Smooth muscle cell (in vitro differentiated cells): ENCODE data around the gene AMOTL1. TPM values are rescaled to one million over a fixed set of nuclear protein-coding genes. Genes with fewer than 3 reads are reported as not detected.

Source experiments
- DNase-seq: peaks from one replicate; lab custom pipeline; 2025; ENCODE audit not compliant: unreplicated experiment; lab: John Stamatoyannopoulos, UW
- H2AFZ ChIP-seq: fragments of 200-600 bp; sonication (generic); 2 replicates; pipeline ENCODE4 v1.6.0; 2016; ENCODE audit warnings: antibody characterized with exemption, low read depth, mild to moderate bottlenecking
- H3F3A ChIP-seq: fragments of 200-600 bp; sonication (generic); 2 replicates; pipeline ENCODE4 v1.6.0; 2017; ENCODE audit warnings: antibody characterized with exemption, low read depth
- H3K27ac ChIP-seq: fragments of 200-600 bp; sonication (generic); 2 replicates; pipeline ENCODE4 v1.5.1; 2016; ENCODE audit warnings: low read depth, mild to moderate bottlenecking
- H3K27me3 ChIP-seq: fragments of 200-600 bp; sonication (generic); 2 replicates; pipeline ENCODE4 v1.6.1; 2016; ENCODE audit warnings: low read depth, mild to moderate bottlenecking
- H3K36me3 ChIP-seq: fragments of 200-600 bp; sonication (generic); 2 replicates; pipeline ENCODE4 v1.5.1; 2016; ENCODE audit warnings: low read depth
- H3K4me1 ChIP-seq: fragments of 200-600 bp; sonication (generic); 2 replicates; pipeline ENCODE4 v1.5.1; 2016; ENCODE audit warnings: low read depth
- H3K4me2 ChIP-seq: fragments of 200-600 bp; sonication (generic); 2 replicates; pipeline ENCODE4 v1.6.0; 2016; ENCODE audit warnings: mild to moderate bottlenecking
- H3K4me3 ChIP-seq: fragments of 200-600 bp; sonication (generic); 2 replicates; pipeline ENCODE4 v1.5.1; 2016; ENCODE audit warnings: mild to moderate bottlenecking
- H3K79me2 ChIP-seq: fragments of 200-600 bp; sonication (generic); 2 replicates; pipeline ENCODE4 v1.6.0; 2016; ENCODE audit warnings: low read depth, mild to moderate bottlenecking
- H3K9ac ChIP-seq: fragments of 200-600 bp; sonication (generic); 2 replicates; pipeline ENCODE4 v1.6.0; 2016; ENCODE audit warnings: low read depth
- H3K9me3 ChIP-seq: fragments of 200-600 bp; sonication (generic); replicated peaks from 2 replicates; pipeline ENCODE4 v1.5.1; 2016; ENCODE audit warnings: low read depth
- H4K20me1 ChIP-seq: fragments of 200-600 bp; sonication (generic); 2 replicates; pipeline ENCODE4 v1.6.0; 2016; ENCODE audit warnings: low read depth
- CTCF ChIP-seq: fragments of 200-600 bp; sonication (generic); IDR thresholded peaks from 2 replicates; pipeline ENCODE4 v1.5.1; 2017; ENCODE audit warnings: borderline replicate concordance, mild to moderate bottlenecking, antibody characterized with exemption; ENCODE audit not compliant: insufficient read depth, poor library complexity, severe bottlenecking
- WGBS: methylation state at CpG from one replicate; pipeline ENCODE4 v1.1.7; 2016; ENCODE audit warnings: low lambda C conversion rate; 5-methylcytosine and 5-hydroxymethylcytosine counted together
- polyA plus RNA-seq: library from polyadenylated mRNA; unstranded; fragments of >200 nt; fragmentation: Nextera tagmentation; extraction: Ambion mirVana; gene quantifications from 2 replicates; pipeline ENCODE4 v1.2.1, GENCODE V29; 2016
- total RNA-seq: library from RNA; depleted of rRNA; stranded (reverse); fragments of >200 nt; gene quantifications from 2 replicates; pipeline ENCODE4 v1.2.3, GENCODE V29; 2014

AMOTL1 gene
- total and polyA plus RNA-seq, 2 experiments from 2014 or later, result 23.4 to 61.0 TPM

GRCh38 chr11:94775567-94776327 lies 7.6 kb downstream of the AMOTL1 start:
- 91% methylated on average over 5 of the region's 5 CpGs for WGBS
- Histone ChIP-seq H3K27ac (peak overlapping the region; percentile 76), H3K9me3 (no peaks in the 10 kb centered on the region), H4K20me1 (peaks cover 99% of the 10 kb centered on the region), H3K4me2 (peak overlapping the region; percentile 67), H3K27me3 (no peaks in the 10 kb centered on the region), H2AFZ (no peak overlapping the region), H3K36me3 (no peaks in the 10 kb centered on the region), H3F3A (peaks cover 15% of the 10 kb centered on the region), H3K9ac (no peak overlapping the region), H3K4me3 (no peak overlapping the region), H3K4me1 (peaks cover 29% of the 10 kb centered on the region), H3K79me2 (peaks cover 100% of the 10 kb centered on the region)
- TF ChIP-seq CTCF, result no peak
- DNase-seq, result no peak

- Histone ChIP-seq H3K9ac (peak overlapping the region; percentile 21), H3K36me3 (no peaks in the 10 kb centered on the region), H3K27me3 (no peaks in the 10 kb centered on the region), H3K9me3 (no peaks in the 10 kb centered on the region), H3K4me2 (peak overlapping the region; percentile 67), H4K20me1 (peaks cover 99% of the 10 kb centered on the region), H3K4me3 (no peak overlapping the region), H3K27ac (peak overlapping the region; percentile 76), H3K79me2 (peaks cover 100% of the 10 kb centered on the region), H3K4me1 (peaks cover 27% of the 10 kb centered on the region), H2AFZ (no peak overlapping the region), H3F3A (peaks cover 15% of the 10 kb centered on the region)
- TF ChIP-seq CTCF, result no peak
- DNase-seq, result no peak
- 37% methylated on average over 5 of the region's 5 CpGs for whole genome bisulfite sequencing
Measured at GRCh38 chr11:94776351-94777321, 8.5 kb downstream of the AMOTL1 start.

- 26% methylated on average over 3 of the region's 3 CpGs for WGBS
- Histone ChIP-seq H3K27ac (peak overlapping the region; percentile 55), H3K9me3 (no peaks in the 10 kb centered on the region), H4K20me1 (peaks cover 99% of the 10 kb centered on the region), H3K4me1 (peaks cover 27% of the 10 kb centered on the region), H3F3A (peaks cover 10% of the 10 kb centered on the region), H3K4me3 (no peak overlapping the region), H3K36me3 (no peaks in the 10 kb centered on the region), H3K9ac (no peak overlapping the region), H3K79me2 (peaks cover 100% of the 10 kb centered on the region), H3K4me2 (peak overlapping the region; percentile 63), H3K27me3 (no peaks in the 10 kb centered on the region), H2AFZ (no peak overlapping the region)
- TF ChIP-seq CTCF, result no peak
- no peak for DNase-seq
Measured at GRCh38 chr11:94780432-94780831, 12.3 kb downstream of the AMOTL1 start.
